H1 (cell line): Measurements from ENCODE around the gene WDCP. TPM values are rescaled to one million over a fixed set of nuclear protein-coding genes. Genes with fewer than 3 reads are reported as not detected.

Source experiments
- JUN ChIP-seq: IDR thresholded peaks from 2 replicates; pipeline ENCODE4 v1.6.1; 2011; ENCODE audit warnings: low read depth, mild to moderate bottlenecking, improper control_type of control experiment, low read length
- RFX5 ChIP-seq: IDR thresholded peaks from 2 replicates; pipeline ENCODE4 v1.6.1; 2011; ENCODE audit warnings: low read depth, low read length, improper control_type of control experiment, borderline replicate concordance
- SAP30 ChIP-seq: fragments of 300-600 bp; sonication (generic); IDR thresholded peaks from 2 replicates; pipeline ENCODE4 v1.7.1; 2012; ENCODE audit warnings: low read length, moderate library complexity, mild to moderate bottlenecking, inconsistent platforms; ENCODE audit not compliant: insufficient read depth, insufficient replicate concordance
- SUZ12 ChIP-seq: fragments of 200-600 bp; sonication (generic); IDR thresholded peaks from 2 replicates; pipeline ENCODE4 v1.6.1; 2012; ENCODE audit warnings: mild to moderate bottlenecking, inconsistent platforms, low read length, moderate library complexity, mixed read lengths
- polyA plus RNA-seq, 7 experiments: library from polyadenylated mRNA; depleted of rRNA in 3 of 7; stranded (reverse) in 5 of 7; unstranded in 2 of 7; fragments of >200 nt in 5 of 7; fragments of 200-250 nt in 2 of 7; gene quantifications; 1 replicate in 5 of 7; 2 replicates in 1 of 7; 4 replicates in 1 of 7; pipeline versions ENCODE4 v1.2.1 to v1.2.3, GENCODE V29; 2011 to 2013; ENCODE audit warnings: missing spikeins in 2 of 7, mixed read lengths in 2 of 7
- total RNA-seq: library from RNA; stranded (reverse); fragmentation: NEBNext Ultra II Directional; extraction: Animal tissue kit (Norgen Biotek cat#: 25700); gene quantifications from 2 replicates; pipeline ENCODE4 v1.2.1, GENCODE V29; 2021

Gene WDCP
- total and polyA plus RNA-seq, 2 of the 8 experiments (the other 6 are each of a cell fraction or from before 2014, with no cell fraction given): 19.2 to 40.1 TPM

- no peak for TF ChIP-seq RFX5
- no peak for TF ChIP-seq SAP30
- TF ChIP-seq SUZ12: no peak
- no peak for TF ChIP-seq JUN
Measured at GRCh38 chr2:24054366-24055010, 7.3 kb upstream of the WDCP start (continued).
